H1 (cell line): Measurements from ENCODE around the gene TERB2. TPM values are rescaled to one million over a fixed set of nuclear protein-coding genes. Genes with fewer than 3 reads are reported as not detected.
"Not testable (repeated sequence)": the region's sequence is repeated elsewhere in the genome, so short reads cannot be mapped to it uniquely, and the experiment has no call there.

Experiments used
- CTCF ChIA-PET: fragments of 300-600 bp; sonication (Branson Sonifier 250); formaldehyde crosslinking; loops from one replicate; lab custom pipeline; 2021; ENCODE audit not compliant: partially characterized antibody; lab: Charles Lee
- POLR2A ChIA-PET: fragments of 300-600 bp; sonication (Branson Sonifier 250); formaldehyde crosslinking; loops from one replicate; lab custom pipeline; 2021; ENCODE audit warnings: inconsistent platforms; ENCODE audit not compliant: partially characterized antibody; lab: Charles Lee
- DNase-seq, 2 experiments: peaks; one replicate each; pipeline versions ENCODE4 v3.0.0 to v3.0.0-alpha.2; 2010 to 2022; ENCODE audit warnings: low spot score in 2 of 2, low read depth in 1 of 2, mixed read lengths in 1 of 2
- FAIRE-seq: peaks from 2 replicates; lab custom pipeline; 2011; peaks lifted over from hg19 to GRCh38; lab: Jason Lieb, UNC
- H2AFZ ChIP-seq: 2 replicates; pipeline ENCODE4 v1.8.1; 2012; ENCODE audit warnings: low read length, inconsistent platforms
- H2AK5ac ChIP-seq: 2 replicates; pipeline ENCODE4 v1.6.1; 2013; ENCODE audit warnings: low read depth, low read length
- H2BK120ac ChIP-seq: replicated peaks from 2 replicates; pipeline ENCODE3; 2013; ENCODE audit warnings: low read depth, low read length, inconsistent platforms
- H2BK12ac ChIP-seq: 2 replicates; pipeline ENCODE4 v1.6.1; 2013; ENCODE audit warnings: low read depth, low read length
- H2BK15ac ChIP-seq: 2 replicates; pipeline ENCODE4 v1.6.1; 2013; ENCODE audit warnings: low read length
- H2BK20ac ChIP-seq: 2 replicates; pipeline ENCODE4 v1.6.1; 2013; ENCODE audit warnings: low read length
- H2BK5ac ChIP-seq: 2 replicates; pipeline ENCODE4 v1.6.1; 2013; ENCODE audit warnings: low read depth, low read length
- H3K14ac ChIP-seq: 2 replicates; pipeline ENCODE4 v1.6.1; 2013; ENCODE audit warnings: inconsistent platforms; ENCODE audit not compliant: insufficient read length
- H3K18ac ChIP-seq: 2 replicates; pipeline ENCODE4 v1.6.1; 2013; ENCODE audit warnings: low read length; ENCODE audit errors: extremely low read depth
- H3K23ac ChIP-seq: 2 replicates; pipeline ENCODE4 v1.6.1; 2013; ENCODE audit warnings: inconsistent platforms; ENCODE audit not compliant: insufficient read length
- H3K23me2 ChIP-seq: 2 replicates; pipeline ENCODE4 v1.6.1; 2013; ENCODE audit warnings: low read depth, low read length
- H3K27ac ChIP-seq: 2 replicates; pipeline ENCODE4 v1.6.1; 2011; ENCODE audit warnings: low read depth, low read length, inconsistent platforms
- H3K27me3 ChIP-seq, 4 experiments: replicated peaks in 1 of 4; 1 replicate in 1 of 4; 2 replicates in 3 of 4; pipeline versions ENCODE4 v1.6.1 to v1.8.1; 2011 to 2013; ENCODE audit warnings: low read length in 3 of 4, mild to moderate bottlenecking in 3 of 4, inconsistent platforms in 2 of 4, mixed read lengths in 2 of 4, moderate library complexity in 1 of 4; ENCODE audit not compliant: control insufficient read depth in 3 of 4, insufficient read depth in 3 of 4; ENCODE audit errors: extremely low read depth in 1 of 4
- H3K36me3 ChIP-seq, 4 experiments: 2 replicates each; pipeline versions ENCODE4 v1.6.1 to v1.8.1; 2011 to 2013; ENCODE audit warnings: mild to moderate bottlenecking in 4 of 4, low read length in 3 of 4, moderate library complexity in 2 of 4, control low read depth in 1 of 4, inconsistent platforms in 1 of 4; ENCODE audit not compliant: insufficient read depth in 4 of 4, control insufficient read depth in 2 of 4
- H3K4ac ChIP-seq: replicated peaks from 2 replicates; pipeline ENCODE3; 2013; ENCODE audit warnings: low read length, low read depth, mixed read lengths, inconsistent platforms; ENCODE audit not compliant: insufficient read length
- H3K4me1 ChIP-seq, 4 experiments: replicated peaks in 1 of 4; 1 replicate in 1 of 4; 2 replicates in 3 of 4; pipeline versions ENCODE4 v1.6.1 to v1.8.1; 2011 to 2013; ENCODE audit warnings: low read length in 3 of 4, inconsistent platforms in 2 of 4, mixed read lengths in 1 of 4; ENCODE audit not compliant: insufficient read depth in 4 of 4, control insufficient read depth in 3 of 4
- H3K4me2 ChIP-seq, 2 experiments: 2 replicates each; pipeline versions ENCODE4 v1.6.1 to v1.8.1; 2011 to 2013; ENCODE audit warnings: low read depth in 2 of 2, low read length in 2 of 2, control low read depth in 1 of 2, inconsistent platforms in 1 of 2, mild to moderate bottlenecking in 1 of 2; ENCODE audit not compliant: insufficient read depth in 1 of 2
- H3K4me3 ChIP-seq, 4 experiments: fragments of 200-600, 300-600 bp in 1 of 4; sonication (generic), shearing (Covaris generic), sonication (Bioruptor Twin) in 1 of 4; 2 replicates each; pipeline versions ENCODE4 v1.5.1 to v1.8.1; 2011 to 2016; ENCODE audit warnings: low read length in 4 of 4, low read depth in 3 of 4, control low read depth in 2 of 4, inconsistent platforms in 2 of 4, mild to moderate bottlenecking in 2 of 4, mixed read lengths in 1 of 4, moderate library complexity in 1 of 4; ENCODE audit not compliant: insufficient read depth in 2 of 4; ENCODE audit errors: extremely low read depth in 1 of 4
- H3K56ac ChIP-seq: replicated peaks from 2 replicates; pipeline ENCODE3; 2013; ENCODE audit warnings: low read depth, mild to moderate bottlenecking, mixed read lengths, low read length, inconsistent platforms; ENCODE audit not compliant: insufficient read length
- H3K79me1 ChIP-seq: 2 replicates; pipeline ENCODE4 v1.6.1; 2013; ENCODE audit warnings: low read depth, low read length, control low read depth
- H3K79me2 ChIP-seq, 2 experiments: 2 replicates each; pipeline versions ENCODE4 v1.6.1 to v1.8.1; 2012 to 2013; ENCODE audit warnings: low read length in 2 of 2, mild to moderate bottlenecking in 2 of 2, inconsistent platforms in 1 of 2; ENCODE audit not compliant: insufficient read depth in 2 of 2, control insufficient read depth in 1 of 2
- H3K9ac ChIP-seq, 4 experiments: replicated peaks in 1 of 4; 1 replicate in 1 of 4; 2 replicates in 3 of 4; pipeline versions ENCODE4 v1.6.1 to v1.8.1; 2011 to 2013; ENCODE audit warnings: low read depth in 3 of 4, low read length in 3 of 4, control low read depth in 2 of 4, mild to moderate bottlenecking in 2 of 4, moderate library complexity in 2 of 4, inconsistent platforms in 1 of 4; ENCODE audit errors: extremely low read depth in 1 of 4
- H3K9me3 ChIP-seq, 2 experiments: 2 replicates each; pipeline versions ENCODE4 v1.6.1 to v1.8.1; 2012 to 2013; ENCODE audit warnings: mild to moderate bottlenecking in 2 of 2, moderate library complexity in 2 of 2, control low read depth in 1 of 2, inconsistent platforms in 1 of 2, low read depth in 1 of 2, low read length in 1 of 2, mixed read lengths in 1 of 2; ENCODE audit not compliant: insufficient read depth in 2 of 2
- H4K20me1 ChIP-seq, 2 experiments: replicated peaks in 1 of 2; 2 replicates each; pipeline versions ENCODE3 to v1.8.1; 2011 to 2013; ENCODE audit warnings: inconsistent platforms in 2 of 2, low read length in 2 of 2, mild to moderate bottlenecking in 1 of 2; ENCODE audit not compliant: insufficient read depth in 2 of 2, control insufficient read depth in 1 of 2
- H4K5ac ChIP-seq: 2 replicates; pipeline ENCODE4 v1.6.1; 2013; ENCODE audit warnings: low read length, low read depth, mixed read lengths, inconsistent platforms; ENCODE audit not compliant: insufficient read length
- H4K8ac ChIP-seq: 2 replicates; pipeline ENCODE4 v1.8.0; 2013; ENCODE audit warnings: mild to moderate bottlenecking, moderate library complexity, low read length, inconsistent platforms; ENCODE audit not compliant: insufficient read depth; ENCODE audit errors: extremely low read depth
- H4K91ac ChIP-seq: replicated peaks from 2 replicates; pipeline ENCODE3; 2013; ENCODE audit warnings: low read length, mixed read lengths, inconsistent platforms; ENCODE audit not compliant: insufficient read length
- WGBS, 2 experiments: shearing (Covaris generic) in 1 of 2; methylation state at CpG; one replicate each; pipeline versions ENCODE4 v1.1.6 to v1.1.7; 2013 to 2015; ENCODE audit warnings: low lambda C conversion rate in 2 of 2, mixed read lengths in 2 of 2, inconsistent platforms in 1 of 2, low coverage in 1 of 2, missing lambda C conversion rate in 1 of 2; ENCODE audit not compliant: insufficient replicate concordance in 2 of 2, insufficient coverage in 1 of 2, insufficient read length in 1 of 2; ENCODE audit errors: extremely low coverage in 1 of 2, missing lambda C conversion rate in 1 of 2; 5-methylcytosine and 5-hydroxymethylcytosine counted together
- polyA plus RNA-seq, 7 experiments: library from polyadenylated mRNA; depleted of rRNA in 3 of 7; stranded (reverse) in 5 of 7; unstranded in 2 of 7; fragments of >200 nt in 5 of 7; fragments of 200-250 nt in 2 of 7; gene quantifications; 1 replicate in 5 of 7; 2 replicates in 1 of 7; 4 replicates in 1 of 7; pipeline versions ENCODE4 v1.2.1 to v1.2.3, GENCODE V29; 2011 to 2013; ENCODE audit warnings: missing spikeins in 2 of 7, mixed read lengths in 2 of 7
- total RNA-seq: library from RNA; stranded (reverse); fragmentation: NEBNext Ultra II Directional; extraction: Animal tissue kit (Norgen Biotek cat#: 25700); gene quantifications from 2 replicates; pipeline ENCODE4 v1.2.1, GENCODE V29; 2021

The TERB2 gene
- total and polyA plus RNA-seq, 2 of the 8 experiments (the other 6 are each of a cell fraction or from before 2014, with no cell fraction given): not detected

DNA sequence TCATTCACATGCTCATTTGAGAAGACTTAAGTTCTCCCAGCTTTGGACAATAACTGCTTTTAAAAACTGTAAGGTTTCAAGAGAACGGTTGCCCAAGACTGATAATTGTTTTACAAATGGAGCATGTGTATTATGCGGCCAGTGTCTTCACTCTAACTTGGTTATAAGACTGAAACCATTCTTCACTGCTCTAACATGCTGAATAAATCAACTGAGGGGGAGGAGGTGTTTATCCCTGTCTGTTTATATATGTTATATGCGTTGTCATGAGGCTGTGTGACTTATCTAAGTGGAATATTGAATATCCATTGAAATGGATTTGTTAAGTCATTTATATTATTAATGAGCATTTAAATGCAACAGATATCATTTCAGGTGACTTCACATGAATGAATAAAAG is 41.1 kb downstream of the TERB2 start:
- H3K4me1 ChIP-seq, H3K9me3 ChIP-seq, H4K8ac ChIP-seq, H3K56ac ChIP-seq, H3K4me3 ChIP-seq, H2AFZ ChIP-seq, H3K23me2 ChIP-seq, H3K36me3 ChIP-seq, H2BK20ac ChIP-seq, H4K20me1 ChIP-seq, H3K14ac ChIP-seq, DNase-seq, H2BK5ac ChIP-seq, H3K27ac ChIP-seq, H2AK5ac ChIP-seq, FAIRE-seq, H2BK15ac ChIP-seq, H3K79me2 ChIP-seq, H2BK120ac ChIP-seq, H4K5ac ChIP-seq, H4K91ac ChIP-seq, H3K4me2 ChIP-seq, H3K79me1 ChIP-seq, H3K27me3 ChIP-seq, H3K4ac ChIP-seq, H2BK12ac ChIP-seq, H3K18ac ChIP-seq, POLR2A ChIA-PET, H3K23ac ChIP-seq, H3K9ac ChIP-seq: not testable (repeated sequence)
- 84% methylated on average over 3 of the region's 3 CpGs; no CpG with 5 or more reads in 1 of the 2 experiments for WGBS, 2 experiments
- CTCF ChIA-PET: interaction anchor here (0.7 to 1.2 kb wide), 2 partner anchors 18 to 144 kb away, joined by 3 read pairs; no protein-coding TSS in a partner anchor
